Measurements from ENCODE around the gene SCUBE1. TPM values are rescaled to one million over a fixed set of nuclear protein-coding genes. Genes with fewer than 3 reads are reported as not detected.

Gene SCUBE1
- total and polyA plus RNA-seq, 10 of the 15 experiments (the other 5 are each of a cell fraction or from before 2014, with no cell fraction given): not detected

DNA sequence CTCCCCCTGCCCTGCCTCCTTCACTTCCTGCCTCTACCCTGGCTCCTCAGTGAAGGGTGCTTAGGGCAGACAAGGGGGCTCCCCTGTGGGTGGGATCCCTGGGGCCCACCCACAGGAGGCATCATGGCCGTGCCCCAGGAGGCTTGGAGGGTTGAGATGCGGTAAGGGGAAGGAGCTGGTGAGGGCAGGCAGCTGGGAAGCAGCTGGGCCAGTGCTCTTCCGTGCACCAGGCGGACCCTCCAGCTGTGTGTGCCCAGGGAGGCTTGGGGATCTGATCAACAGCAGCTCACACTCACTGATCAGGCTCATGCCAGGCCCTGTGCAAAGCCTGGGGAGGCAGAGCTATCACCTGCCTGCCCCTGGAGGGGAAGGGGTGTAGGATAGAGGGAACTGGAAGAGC lies 97.0 kb downstream of the SCUBE1 start:
- in situ Hi-C loops (cut with MboI): no loop called here
- POLR2A ChIA-PET: no interaction called here
- 0% methylated on average over 4 of the region's 4 CpGs for WGBS (ENCODE audit: insufficient coverage, insufficient replicate concordance, low lambda C conversion rate, missing lambda C conversion rate)

More for the DNA sequence above, 97.0 kb downstream of the SCUBE1 start:
- ChIA-PET CTCF (interaction anchor here (0.9 to 1.4 kb wide), 4 partner anchors 17 to 139 kb away, joined by 3 to 7 read pairs (median 4); no protein-coding TSS in a partner anchor), RAD21 (ENCODE audit: unreplicated experiment) (interaction anchor here (1.1 kb wide), 1 partner anchor 100 kb away, joined by 3 read pairs; no protein-coding TSS in a partner anchor), SMC1A (ENCODE audit: uncharacterized antibody, unreplicated experiment) (no interaction called here)
- Histone ChIP-seq H3K4me1 (ENCODE audit: control insufficient read depth, insufficient read depth, low read length) (no peaks in the 10 kb centered on the region; the same call in 1 of the 2 replicates), H3K9ac (ENCODE audit: control insufficient read depth, insufficient read depth, low read length) (no peak overlapping the region), H4K20me1 (ENCODE audit: control insufficient read depth, insufficient read depth) (no peaks in the 10 kb centered on the region), H2AFZ (ENCODE audit: control insufficient read depth, low read depth, low read length) (no peak overlapping the region), H3K36me3 (ENCODE audit: control insufficient read depth in 2 of 2, insufficient read depth in 2 of 2, low read length in 1 of 2) (no peaks in the 10 kb centered on the region), H3K9me3 (replicated peaks; ENCODE audit: control insufficient read depth, insufficient read depth, low read length) (no peaks in the 10 kb centered on the region), H3K4me2 (ENCODE audit: control insufficient read depth, insufficient read depth) (no peak overlapping the region), H3K79me2 (ENCODE audit: control insufficient read depth, insufficient read depth, low read length) (no peaks in the 10 kb centered on the region), H3K27ac (ENCODE audit: control insufficient read depth, insufficient read depth) (no peak overlapping the region), H3K4me3 (no peak overlapping the region), H3K27me3 (replicated peaks in 1 of 2; ENCODE audit: control insufficient read depth in 2 of 2, insufficient read depth in 2 of 2, low read length in 1 of 2) (no peaks in the 10 kb centered on the region; a peak in 3 of 4 replicates)
- FAIRE-seq (no peak), ATAC-seq (no peak), DNase-seq (ENCODE audit: low read depth, low spot score) (no peak)
- intact Hi-C loops (cut with micrococcal nuclease; ENCODE audit: unreplicated experiment): no loop called here
- no peak for TF ChIP-seq HCFC1 (IDR thresholded peaks at IDR 0.05; ENCODE audit: low read length)
- TF ChIP-seq RCOR1 (conservative IDR thresholded peaks at IDR 0.05; ENCODE audit: low read depth, low read length): no peak
- no peak for TF ChIP-seq ASH2L (IDR thresholded peaks at IDR 0.05; ENCODE audit: borderline replicate concordance, low read depth)
- TF ChIP-seq STAT1 (conservative IDR thresholded peaks at IDR 0.05): no peak
- no peak for TF ChIP-seq ZNF207 (IDR thresholded peaks at IDR 0.05; ENCODE audit: borderline replicate concordance)
- TF ChIP-seq MXI1 (IDR thresholded peaks at IDR 0.05; ENCODE audit: low read depth, low read length): no peak
- TF ChIP-seq FOS (IDR thresholded peaks at IDR 0.05; ENCODE audit: borderline replicate concordance, extremely low read depth, insufficient read length): no peak
- TF ChIP-seq ZNF274 (IDR thresholded peaks at IDR 0.05; ENCODE audit: insufficient read depth, insufficient read length): no peak
- TF ChIP-seq, protein P1, sequence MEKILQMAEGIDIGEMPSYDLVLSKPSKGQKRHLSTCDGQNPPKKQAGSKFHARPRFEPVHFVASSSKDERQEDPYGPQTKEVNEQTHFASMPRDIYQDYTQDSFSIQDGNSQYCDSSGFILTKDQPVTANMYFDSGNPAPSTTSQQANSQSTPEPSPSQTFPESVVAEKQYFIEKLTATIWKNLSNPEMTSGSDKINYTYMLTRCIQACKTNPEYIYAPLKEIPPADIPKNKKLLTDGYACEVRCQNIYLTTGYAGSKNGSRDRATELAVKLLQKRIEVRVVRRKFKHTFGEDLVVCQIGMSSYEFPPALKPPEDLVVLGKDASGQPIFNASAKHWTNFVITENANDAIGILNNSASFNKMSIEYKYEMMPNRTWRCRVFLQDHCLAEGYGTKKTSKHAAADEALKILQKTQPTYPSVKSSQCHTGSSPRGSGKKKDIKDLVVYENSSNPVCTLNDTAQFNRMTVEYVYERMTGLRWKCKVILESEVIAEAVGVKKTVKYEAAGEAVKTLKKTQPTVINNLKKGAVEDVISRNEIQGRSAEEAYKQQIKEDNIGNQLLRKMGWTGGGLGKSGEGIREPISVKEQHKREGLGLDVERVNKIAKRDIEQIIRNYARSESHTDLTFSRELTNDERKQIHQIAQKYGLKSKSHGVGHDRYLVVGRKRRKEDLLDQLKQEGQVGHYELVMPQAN (conservative IDR thresholded peaks at IDR 0.05): no peak
- no peak for TF ChIP-seq NBN (IDR thresholded peaks at IDR 0.05)
- no TSS peak for BruUV-seq (replicated peaks)

Data from GM12878 (cell line).